ENCODE results near the gene ZNF335.
A peak's percentile ranks its signal among the peaks of the same experiment; 100 is the strongest.

Gene ZNF335

DNA sequence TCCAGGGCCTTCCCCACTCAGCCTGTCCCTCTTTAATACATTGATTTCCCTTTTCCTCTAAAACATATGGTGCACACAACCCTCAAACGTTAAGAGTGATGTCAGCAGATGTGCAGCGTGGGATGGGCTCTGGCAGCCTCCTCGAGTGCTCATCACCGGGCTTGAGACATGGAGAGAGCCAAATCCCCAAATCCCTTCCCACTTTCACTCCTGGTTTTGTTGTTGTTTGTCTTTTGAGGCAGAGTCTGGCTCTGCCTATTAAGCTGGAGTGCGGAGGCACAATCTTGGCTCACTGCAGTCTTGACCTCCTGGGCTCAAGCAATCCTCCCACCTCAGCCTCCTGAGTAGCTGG, 54.2 kb downstream of the ZNF335 start:
- ChIA-PET POLR2A (ENCODE audit: low non-redundant PET) (no interaction called here), CTCF (interaction anchor here (0.7 kb wide), 1 partner anchor 624 kb away, joined by 3 read pairs; no protein-coding TSS in a partner anchor)
- H3K27ac ChIP-seq, result 0 out of 2 replicates have a peak overlapping the region, but pooled peaks have one; percentile 1
- TF ChIP-seq, protein P1, sequence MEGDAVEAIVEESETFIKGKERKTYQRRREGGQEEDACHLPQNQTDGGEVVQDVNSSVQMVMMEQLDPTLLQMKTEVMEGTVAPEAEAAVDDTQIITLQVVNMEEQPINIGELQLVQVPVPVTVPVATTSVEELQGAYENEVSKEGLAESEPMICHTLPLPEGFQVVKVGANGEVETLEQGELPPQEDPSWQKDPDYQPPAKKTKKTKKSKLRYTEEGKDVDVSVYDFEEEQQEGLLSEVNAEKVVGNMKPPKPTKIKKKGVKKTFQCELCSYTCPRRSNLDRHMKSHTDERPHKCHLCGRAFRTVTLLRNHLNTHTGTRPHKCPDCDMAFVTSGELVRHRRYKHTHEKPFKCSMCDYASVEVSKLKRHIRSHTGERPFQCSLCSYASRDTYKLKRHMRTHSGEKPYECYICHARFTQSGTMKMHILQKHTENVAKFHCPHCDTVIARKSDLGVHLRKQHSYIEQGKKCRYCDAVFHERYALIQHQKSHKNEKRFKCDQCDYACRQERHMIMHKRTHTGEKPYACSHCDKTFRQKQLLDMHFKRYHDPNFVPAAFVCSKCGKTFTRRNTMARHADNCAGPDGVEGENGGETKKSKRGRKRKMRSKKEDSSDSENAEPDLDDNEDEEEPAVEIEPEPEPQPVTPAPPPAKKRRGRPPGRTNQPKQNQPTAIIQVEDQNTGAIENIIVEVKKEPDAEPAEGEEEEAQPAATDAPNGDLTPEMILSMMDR (conservative IDR thresholded peaks at IDR 0.05; ENCODE audit: low read depth), result no peak
- no peak for DNase-seq (ENCODE audit: low spot score)

DNA sequence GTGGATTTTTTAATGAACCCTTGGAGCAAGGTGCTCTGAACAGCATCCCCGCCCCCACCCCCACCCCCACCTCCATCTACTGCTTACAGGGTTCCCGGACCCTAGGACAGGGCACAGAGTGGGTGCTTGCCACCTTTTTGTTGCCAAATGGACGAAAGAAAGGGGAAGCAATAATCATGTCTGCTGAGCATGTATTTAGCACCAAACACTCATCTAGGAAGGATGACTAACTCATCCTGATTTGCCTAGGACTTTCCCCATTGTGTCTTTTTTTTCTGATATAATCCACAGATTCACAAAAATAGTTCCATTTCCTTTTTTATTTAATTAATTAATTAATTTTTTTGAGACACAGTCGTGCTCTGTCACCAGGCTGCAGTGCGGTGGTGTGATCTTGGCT, 58.9 kb downstream of the ZNF335 start:
- POLR2A ChIA-PET (ENCODE audit: low non-redundant PET), result no interaction called here
- peak overlapping the region; percentile 79 for H3K27ac ChIP-seq
- CTCF ChIA-PET, result no interaction called here
- DNase-seq (ENCODE audit: low spot score), result no peak
- TF ChIP-seq, protein P1 (conservative IDR thresholded peaks at IDR 0.05; ENCODE audit: low read depth), result no peak

DNA sequence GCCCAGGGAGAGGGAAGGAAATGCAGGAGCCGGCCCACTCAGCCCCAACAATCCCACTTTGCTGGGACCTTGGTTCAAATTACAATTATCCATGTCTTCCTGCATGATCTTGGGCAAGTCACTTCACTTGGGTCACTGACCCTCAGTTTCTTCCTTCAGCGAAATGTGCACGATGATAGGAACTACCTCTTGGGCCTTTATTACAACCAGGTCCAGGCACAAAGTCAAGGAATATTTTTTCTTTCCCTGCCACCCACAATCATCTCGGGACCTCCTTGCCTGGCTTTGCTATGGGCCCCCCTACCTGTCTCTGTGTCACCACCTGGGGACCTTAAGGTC, 59.7 kb downstream of the ZNF335 start:
- ChIA-PET CTCF (no interaction called here), POLR2A (ENCODE audit: low non-redundant PET) (no interaction called here)
- TF ChIP-seq, protein P1 (conservative IDR thresholded peaks at IDR 0.05; ENCODE audit: low read depth), result no peak
- H3K27ac ChIP-seq, result peak overlapping the region; percentile 79
- no peak for DNase-seq (ENCODE audit: low spot score)

DNA sequence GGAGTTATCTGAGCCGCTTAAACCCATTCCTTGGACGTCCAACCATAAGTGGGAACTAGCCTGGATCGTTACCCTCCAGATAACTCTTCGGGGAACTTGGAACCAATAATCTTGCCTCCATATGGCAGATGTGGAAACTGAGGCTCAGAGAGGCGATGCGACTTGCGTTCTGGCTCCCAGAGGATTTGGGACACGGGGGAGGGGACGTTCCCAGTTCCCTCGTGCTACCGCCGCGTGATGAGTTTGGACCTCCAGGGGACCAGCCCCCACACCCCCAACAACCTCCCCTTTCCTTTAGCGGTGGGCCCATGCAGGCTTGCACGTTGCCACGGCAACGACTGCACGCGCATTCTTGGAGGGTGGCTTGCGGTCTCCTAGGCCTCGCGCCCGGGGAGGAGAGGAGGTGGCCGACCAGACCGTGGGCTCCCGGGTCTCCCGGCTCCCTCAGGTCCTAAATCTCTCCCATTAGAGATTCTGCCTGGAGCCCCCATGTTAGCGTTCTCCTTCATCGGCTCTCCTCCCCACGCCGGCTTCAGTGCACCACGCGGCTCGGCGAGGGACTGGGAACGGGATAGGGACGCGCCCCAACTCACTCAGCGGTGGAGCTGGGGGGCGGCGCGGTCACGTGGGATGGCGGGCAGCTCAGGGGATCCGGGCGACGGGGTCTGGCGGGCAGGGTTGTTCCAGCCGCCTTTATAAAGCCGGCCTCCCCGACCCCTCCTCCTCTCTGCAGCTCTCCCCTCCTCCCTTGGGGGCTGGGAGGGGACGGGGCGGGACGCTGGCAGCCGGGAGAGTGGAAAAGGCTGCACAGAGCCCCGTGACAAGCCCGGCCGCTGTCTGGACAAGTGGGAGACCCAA, 60.3 kb downstream of the ZNF335 start, which contains the start of gene PLTP:
PLTP (minus strand) TSS at position 670 of the 858 bp plus-strand sequence. CDS start 703 bp downstream, outside the sequence.
- peak within 1 kb of the TSS; percentile 79 for H3K27ac ChIP-seq
- POLR2A ChIA-PET (ENCODE audit: low non-redundant PET), result no interaction called here
- DNase-seq (ENCODE audit: low spot score), result no peak
- CTCF ChIA-PET, result no interaction called here
- TF ChIP-seq, protein P1 (conservative IDR thresholded peaks at IDR 0.05; ENCODE audit: low read depth), result no peak

DNA sequence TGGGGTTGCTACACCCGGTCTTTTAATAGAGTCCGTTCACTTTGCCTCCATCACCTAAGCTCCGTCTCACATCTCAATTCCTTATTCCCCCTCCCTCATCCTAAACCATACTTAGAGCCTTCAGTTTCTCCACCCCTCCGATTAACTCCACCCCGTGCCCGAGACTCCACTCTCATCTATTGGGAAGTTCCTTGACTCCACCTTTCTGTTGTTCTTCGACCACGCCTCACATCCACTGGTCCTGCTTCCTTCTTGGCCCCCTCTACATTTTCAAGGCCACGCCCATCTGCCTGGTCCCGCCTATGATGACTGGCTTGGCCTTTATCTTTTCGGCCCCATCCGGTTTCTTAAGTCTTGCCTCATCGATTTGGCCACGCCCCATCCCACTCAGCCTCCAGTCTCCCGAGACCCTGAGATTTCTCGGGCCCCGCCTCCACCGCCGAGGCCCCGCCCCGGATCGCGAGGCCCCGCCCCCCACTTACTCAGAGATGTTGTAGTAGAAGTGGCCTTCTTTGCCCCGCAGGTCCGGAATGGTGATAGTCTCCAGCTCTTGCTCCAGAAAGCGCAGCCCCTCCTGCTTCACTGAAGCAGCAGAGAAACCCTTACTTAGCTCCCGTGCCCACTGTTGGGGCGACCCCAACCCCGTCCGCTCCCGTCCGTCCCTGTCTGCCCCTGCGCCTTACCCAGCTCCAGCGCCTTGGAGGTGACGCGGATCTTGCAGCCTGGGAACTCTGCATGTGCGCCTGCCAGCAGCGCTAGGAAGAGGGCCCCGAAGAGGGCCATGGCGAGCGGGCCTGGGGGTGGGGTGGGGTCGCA, 61.1 kb downstream of the ZNF335 start:
- ChIA-PET CTCF (interaction anchor here (1.0 kb wide), 1 partner anchor 103 kb away, joined by 5 read pairs; no protein-coding TSS in a partner anchor), POLR2A (ENCODE audit: low non-redundant PET) (no interaction called here)
- peak; percentile 99 for DNase-seq (ENCODE audit: low spot score)
- TF ChIP-seq, protein P1 (conservative IDR thresholded peaks at IDR 0.05; ENCODE audit: low read depth), result no peak
- peak overlapping the region; percentile 79 for H3K27ac ChIP-seq
